Loucy (cell line): ENCODE data around the gene MAPK14.

Experiments used
- CTCF ChIP-seq: fragments of 200-600 bp; sonication (generic); conservative IDR thresholded peaks from 2 replicates; pipeline ENCODE4 v1.5.1; 2014; ENCODE audit warnings: mild to moderate bottlenecking, antibody characterized with exemption, low read length
- EZH2phosphoT487 ChIP-seq: fragments of 200-600 bp; IDR thresholded peaks from 2 replicates; pipeline ENCODE4 v1.6.1; 2018; ENCODE audit warnings: antibody characterized with exemption, mild to moderate bottlenecking, moderate library complexity, borderline replicate concordance

- TF ChIP-seq CTCF = no peak
- no peak for TF ChIP-seq EZH2phosphoT487
Observed at GRCh38 chr6:36082318-36082717, 54.7 kb downstream of the MAPK14 start.
